DMS 273 (cell line): ENCODE data around the gene BCL10.

Experiments used
- DNase-seq: peaks from one replicate; lab custom pipeline; 2025; ENCODE audit not compliant: unreplicated experiment; lab: John Stamatoyannopoulos, UW

The BCL10 gene

DNA sequence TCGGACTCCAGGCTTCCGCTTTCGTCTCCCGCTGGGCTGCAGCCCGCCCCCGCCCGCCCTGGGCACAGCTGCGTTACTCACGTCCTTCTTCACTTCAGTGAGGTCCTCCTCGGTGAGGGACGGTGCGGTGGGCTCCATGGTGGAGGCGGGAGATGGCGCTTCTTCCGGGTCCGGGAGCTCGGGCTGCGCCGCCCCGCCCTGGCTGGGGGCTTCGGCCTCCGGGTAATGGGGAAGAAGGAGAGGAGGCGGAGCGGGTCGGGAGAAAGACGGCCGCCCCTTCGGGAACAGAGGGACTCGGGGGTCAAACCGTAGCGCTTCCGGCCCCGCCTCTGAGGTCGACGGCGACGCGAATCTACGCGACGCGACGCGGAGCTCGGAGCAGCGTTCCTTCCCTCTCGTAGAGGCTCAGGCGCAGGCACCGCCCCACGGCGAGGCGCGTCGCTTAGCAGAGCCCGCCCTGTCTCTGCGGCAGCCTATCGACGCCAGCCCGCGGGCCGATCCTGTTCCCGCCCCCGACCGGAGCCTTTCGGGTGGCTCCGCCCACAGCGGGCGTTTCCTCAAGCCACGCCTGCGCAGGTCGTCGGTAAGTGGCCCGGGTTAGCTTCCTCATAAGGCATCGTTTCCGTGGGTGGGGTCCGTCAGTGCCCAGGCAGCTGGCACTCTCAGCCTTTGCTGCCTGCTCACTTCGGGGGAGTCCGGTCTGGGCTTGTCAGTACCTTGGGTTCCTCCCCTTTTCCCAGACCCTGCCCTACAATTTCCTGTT, at the start of gene BCL10:
TSS of gene BCL10 (minus strand) at position 418 of the 763 bp plus-strand sequence. CDS start at position 138, 280 bp downstream.
- peak; percentile 99 for DNase-seq

DNA sequence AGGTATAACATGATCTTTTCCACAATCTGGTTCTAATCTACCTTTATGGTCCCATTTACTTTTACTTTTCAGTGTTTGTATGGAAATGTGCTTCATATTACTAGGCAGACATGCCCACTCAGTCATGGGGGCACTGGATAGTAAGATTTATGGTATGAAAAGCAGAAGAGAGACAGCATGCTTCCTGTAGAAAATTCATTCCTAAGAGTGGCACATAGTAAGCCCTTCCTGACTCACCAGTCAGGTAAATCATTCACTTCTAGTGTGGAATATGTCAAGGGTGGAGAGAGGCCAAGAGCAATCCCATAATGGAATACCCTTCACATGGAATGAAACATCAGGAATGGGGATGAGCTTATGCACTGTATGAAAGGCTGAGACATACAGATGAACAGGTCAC, 49.5 kb upstream of the BCL10 start:
- no peak for DNase-seq

DNA sequence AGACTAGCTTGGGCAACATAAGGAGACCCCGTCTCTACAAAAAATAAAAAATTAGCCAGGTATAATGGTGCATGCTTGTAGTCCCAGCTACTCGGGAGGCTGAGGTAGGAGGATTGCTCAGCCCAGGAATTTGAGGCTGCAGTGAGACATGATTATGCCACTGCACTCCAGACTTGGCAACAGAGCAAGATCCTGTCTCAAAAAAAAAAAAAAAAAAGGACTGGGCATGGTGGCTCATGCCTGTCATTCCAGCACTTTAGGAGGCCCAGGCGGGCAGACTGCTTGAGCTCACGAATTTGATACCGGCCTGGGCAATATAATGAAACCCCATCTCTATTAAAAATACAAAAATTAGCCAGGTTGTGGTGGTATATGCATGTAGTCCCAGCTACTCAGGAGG, 47.3 kb upstream of the BCL10 start:
- DNase-seq, result no peak

DNA sequence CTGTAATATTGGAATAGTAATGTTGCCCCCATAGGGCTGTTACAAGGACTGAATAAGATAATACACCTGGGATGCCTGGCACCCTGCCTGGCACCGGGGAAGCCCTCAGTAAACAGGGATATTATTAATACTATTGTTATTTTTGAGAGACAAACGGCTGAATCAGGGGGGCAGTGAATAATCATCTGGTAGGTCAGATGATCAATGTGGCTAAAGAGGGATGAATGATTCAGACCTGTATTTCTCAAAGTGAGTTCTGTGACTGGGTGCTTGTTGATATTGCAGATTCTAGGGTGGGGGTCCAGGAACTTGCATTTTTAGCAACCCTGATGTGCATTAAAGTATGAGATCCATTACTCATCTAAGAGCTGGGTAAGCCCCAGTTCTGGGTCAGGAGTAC, 46.2 kb upstream of the BCL10 start:
- no peak for DNase-seq

DNA sequence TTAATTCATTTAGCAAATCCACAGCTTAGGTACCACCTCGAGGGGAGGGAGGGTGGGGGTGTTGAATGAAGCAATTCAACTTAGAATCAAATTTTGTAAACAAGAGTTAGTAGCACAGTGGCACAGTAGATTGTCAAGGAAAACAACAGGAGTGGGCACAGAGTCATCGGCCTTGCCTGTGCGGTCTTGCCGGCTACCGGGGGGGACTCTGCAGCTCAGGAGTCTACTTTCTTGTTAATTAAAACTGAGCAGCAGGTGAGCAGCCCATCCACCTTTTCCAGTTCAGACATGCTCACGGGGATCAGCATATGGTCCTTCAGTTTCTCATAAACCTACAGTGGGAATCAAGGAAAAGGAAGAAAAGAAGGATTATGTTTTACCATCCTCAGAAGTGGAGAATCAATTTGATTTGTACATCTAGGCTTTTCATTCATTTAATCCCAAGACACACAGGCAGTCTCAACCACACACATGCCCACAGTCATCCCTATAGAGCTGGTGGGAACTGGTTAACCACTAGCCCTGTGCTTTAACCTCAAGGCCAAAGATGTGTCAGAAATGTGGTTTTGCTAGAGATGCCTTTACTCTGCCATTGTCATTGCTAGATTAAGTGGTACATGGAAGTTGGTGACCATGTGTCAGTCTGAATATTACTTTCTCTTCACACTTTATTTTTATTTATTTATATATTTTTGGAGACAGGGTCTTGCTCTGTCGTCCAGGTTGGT, 45.0 kb upstream of the BCL10 start:
- no peak for DNase-seq

DNA sequence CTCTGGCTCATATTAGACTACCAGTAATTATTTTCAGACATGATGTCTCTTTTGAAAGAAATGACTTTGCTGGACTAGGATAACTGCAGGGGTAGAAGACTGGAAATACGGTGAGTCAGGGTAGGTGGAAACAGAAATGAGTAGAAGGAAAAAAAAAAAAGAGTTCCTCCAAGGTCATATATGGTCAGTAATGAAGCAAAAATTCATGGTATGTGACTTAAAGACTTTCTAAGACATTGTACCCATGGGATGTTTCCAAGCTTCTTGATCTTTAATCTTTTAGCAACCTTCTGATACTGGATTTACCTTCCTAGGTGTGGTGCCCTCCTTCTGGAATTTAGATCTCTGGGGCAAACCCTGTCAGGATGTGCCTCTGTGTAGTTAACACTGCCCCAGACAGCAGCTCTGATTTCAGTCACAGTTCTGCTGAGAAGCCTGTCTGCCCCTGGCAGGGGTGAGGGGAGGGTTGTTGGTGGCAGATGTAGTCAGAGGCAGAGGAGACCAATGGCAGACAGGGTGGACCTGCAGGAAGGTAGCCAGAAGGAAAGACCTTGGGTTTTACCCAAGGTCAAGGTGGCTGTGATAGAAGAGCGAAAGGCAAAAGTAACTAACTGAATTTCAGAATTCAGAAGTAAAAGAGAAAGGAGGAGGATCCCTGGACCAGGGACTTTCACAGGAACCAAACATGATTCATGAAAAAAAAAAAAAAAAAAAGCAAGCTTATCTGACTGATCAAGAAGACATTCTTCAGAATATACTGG, 44.1 kb upstream of the BCL10 start:
- DNase-seq, result no peak

DNA sequence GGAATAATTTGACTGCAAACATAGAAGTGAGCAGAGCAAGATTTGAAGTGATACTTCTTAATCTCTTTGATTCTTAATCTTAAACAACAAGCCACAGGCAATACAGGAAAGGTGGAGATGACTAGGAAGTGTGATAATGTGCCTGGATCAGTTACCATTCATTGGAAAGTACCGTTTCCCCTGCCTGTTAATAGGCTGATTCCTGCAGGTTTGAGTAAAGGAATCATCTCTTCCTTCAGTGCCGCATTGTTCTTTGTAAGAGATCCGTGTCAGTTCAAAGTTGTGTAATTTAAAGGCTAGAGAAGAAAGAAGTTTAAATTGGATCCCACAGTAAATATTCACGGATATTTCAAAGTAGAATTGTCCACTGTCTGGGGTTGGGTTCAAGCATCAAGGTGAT, 43.5 kb upstream of the BCL10 start:
- no peak for DNase-seq

DNA sequence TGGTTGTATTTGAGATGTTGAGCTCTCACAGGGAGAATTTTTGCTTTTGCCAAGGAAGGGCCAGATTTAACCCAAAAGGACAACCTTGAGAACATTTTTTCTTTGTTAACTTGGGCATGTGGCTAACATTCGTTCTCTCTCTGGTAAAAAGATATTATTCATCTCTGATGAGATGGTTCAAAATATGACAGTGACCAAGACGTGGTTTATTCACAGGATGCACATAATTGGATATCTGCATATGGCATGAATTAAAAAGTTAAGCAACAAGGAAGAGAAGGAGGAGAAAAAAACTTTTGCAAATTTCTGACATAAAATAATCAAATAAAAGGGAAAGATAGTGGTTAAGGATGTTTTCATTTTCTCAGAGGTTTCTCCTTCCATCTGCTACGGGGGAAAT, 43.1 kb upstream of the BCL10 start:
- DNase-seq, result no peak

DNA sequence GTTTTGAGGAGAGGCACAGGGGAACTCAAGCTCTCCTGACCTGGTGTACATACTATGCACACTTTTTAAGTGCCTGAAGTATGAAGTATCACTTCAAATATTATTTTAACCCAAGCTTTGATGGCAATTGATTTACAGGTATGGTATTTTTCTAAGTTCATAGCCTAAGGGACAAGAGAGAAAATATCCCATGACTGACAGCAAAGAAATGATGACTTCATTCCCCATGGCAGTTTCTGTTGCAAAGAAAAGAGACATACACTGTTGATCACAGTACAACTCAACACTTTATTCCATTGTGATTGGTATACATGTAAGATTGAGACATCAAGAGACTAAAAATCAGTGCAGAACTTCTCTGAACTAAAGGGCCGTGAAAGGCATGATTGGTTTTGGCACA, 41.8 kb upstream of the BCL10 start:
- DNase-seq, result no peak

DNA sequence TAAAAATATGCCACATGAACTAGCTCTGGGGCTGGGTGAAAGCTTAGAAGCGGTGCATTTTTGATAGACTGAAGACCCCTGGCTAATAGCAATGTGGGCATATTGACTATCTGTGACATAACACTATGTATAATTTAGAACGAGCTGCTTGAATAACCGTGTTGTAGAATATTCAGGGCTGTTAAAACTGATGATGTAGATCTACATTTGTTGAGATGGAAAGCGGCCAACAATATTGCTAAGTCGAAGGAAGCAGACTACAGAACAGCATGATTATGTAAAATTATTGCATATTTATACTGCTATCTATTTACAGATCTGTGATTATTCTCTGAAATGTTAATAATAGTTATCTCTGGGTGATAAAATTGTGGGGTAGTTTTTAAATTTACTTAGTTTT, 41.1 kb upstream of the BCL10 start:
- no peak for DNase-seq

DNA sequence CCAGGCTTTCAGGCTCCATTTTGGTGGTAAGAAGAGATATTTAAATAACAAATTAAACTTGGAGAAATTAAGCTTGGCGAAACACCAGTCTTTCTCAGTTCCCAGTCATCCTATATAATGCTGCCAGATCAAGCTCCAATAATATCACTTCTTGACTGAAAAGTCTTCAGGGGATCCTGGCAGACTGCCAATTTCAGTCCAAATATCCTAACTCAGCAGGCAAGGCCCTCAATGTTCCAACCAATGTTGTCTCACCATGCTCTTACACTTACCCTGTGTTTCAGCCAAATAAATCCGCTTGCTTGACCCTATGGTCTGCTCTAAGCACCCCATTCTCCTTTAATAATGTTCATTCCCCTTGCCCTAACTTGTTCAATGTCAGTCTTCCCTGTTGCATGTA, 39.9 kb upstream of the BCL10 start:
- no peak for DNase-seq

DNA sequence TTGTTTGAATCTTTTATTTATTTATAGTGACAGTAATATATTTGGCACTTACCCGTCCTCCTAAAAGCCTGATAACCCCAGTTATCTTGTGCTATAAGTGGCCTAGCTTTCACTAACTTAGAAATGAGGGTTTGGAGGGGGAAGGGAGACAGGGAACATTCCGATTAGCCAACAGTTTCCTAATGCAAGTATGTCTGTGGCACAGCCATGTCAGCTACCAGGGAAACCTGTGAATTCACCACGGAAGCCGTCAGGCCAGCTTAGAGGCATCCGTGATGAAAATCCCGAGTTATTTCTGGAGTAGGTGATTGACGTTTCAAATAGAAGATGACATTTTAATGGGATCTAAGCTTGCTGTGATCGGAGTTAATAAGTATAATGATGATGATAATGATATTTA, 39.4 kb upstream of the BCL10 start:
- DNase-seq, result no peak

DNA sequence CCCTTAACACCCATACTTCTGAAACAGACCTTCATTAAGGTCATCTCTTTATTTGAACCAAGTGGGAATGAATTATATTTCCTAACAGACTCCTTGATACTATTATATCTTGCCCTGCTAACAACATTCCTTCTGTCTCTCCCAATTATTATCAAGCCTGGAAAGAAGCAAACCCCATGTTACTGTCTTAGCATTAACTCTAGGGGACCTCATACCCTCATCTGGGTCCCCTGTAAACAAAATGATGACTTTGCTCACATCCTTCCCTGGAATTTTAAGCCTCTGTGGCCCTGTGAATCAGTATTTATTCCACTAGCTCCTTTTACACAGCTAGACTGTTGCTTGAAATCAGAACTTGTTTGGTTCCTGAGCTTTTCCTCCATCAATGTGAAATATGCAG, 38.3 kb upstream of the BCL10 start:
- DNase-seq, result no peak

DNA sequence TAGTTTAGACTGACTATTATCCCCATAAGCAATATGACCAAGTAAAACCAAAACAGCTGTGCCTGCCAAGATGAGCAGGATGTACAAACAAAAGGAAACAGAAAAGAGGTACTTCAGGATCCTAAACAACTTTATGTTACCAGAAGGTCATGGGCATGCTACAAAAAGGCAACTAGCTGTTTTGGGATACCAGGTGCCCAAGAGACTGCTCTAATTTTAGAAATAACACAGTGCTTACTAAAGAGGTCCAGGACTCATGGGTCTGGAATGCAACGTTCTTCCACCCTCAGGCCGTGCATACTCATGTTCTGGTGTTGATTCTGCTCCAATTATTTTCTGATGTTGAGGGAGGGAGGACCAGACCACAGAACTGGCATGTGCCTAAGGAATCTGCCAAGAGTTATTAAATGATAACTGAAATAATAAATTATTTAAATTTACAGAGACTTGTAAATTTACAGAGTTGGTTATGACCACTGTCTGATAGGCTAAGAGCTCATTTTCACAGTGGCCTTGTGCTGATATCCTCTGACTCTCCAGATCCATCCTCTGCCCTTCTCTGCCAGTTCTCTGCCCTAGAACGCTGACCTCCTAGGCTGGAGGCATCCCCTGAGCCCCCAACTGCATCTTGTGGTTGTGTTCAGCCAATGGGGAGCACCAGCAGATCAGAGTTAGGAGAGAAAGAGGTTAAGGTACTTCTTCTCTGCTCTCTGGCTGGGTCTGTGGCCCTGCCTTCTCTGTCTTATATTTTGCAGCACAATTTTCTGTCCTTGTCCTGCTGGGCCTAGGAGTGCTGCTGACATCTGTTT, 37.7 kb upstream of the BCL10 start:
- DNase-seq, result no peak

DNA sequence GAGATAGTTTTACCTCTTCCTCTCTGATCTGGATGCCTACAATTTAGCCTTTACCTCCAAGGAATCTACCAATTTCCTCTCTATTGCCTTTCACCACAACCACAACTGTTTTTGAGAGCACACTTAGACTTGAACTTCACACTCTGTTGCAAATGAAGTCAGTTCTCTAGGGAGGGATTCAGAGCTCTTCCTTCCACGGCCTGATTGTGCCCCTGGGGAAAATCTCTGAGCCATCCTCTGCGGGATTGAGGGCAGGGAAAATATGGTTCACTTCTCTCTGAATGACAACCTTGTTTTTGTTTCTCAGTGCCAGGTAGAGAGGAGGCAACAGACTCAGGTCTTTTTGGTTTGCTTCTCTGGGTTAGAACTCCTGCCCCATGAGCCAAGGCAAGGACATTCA, 35.4 kb upstream of the BCL10 start:
- DNase-seq, result no peak

DNA sequence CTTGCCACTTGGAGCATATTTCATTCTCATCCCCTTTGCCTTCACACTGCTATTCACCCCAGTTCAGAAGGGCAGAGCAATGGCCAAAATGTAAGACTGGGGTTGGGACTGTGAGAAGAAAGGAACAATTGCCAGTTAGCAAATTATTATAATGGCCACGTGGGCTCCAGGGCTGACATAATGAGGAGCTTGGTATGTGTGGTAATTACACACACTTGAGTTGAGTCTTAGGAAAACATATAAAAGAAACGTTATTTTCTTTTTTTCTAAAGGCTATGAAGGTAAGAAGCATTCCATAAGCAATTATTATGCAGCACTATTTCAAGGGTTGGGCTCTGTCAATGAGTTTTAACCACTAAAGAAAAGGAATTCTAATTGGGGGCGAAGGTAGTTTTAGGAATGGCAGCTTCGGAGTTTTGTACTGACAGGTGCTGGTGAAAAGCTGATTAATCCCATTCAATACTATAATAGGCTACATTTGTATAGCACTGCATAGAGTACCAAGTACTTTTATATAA, 32.5 kb upstream of the BCL10 start:
- no peak for DNase-seq

DNA sequence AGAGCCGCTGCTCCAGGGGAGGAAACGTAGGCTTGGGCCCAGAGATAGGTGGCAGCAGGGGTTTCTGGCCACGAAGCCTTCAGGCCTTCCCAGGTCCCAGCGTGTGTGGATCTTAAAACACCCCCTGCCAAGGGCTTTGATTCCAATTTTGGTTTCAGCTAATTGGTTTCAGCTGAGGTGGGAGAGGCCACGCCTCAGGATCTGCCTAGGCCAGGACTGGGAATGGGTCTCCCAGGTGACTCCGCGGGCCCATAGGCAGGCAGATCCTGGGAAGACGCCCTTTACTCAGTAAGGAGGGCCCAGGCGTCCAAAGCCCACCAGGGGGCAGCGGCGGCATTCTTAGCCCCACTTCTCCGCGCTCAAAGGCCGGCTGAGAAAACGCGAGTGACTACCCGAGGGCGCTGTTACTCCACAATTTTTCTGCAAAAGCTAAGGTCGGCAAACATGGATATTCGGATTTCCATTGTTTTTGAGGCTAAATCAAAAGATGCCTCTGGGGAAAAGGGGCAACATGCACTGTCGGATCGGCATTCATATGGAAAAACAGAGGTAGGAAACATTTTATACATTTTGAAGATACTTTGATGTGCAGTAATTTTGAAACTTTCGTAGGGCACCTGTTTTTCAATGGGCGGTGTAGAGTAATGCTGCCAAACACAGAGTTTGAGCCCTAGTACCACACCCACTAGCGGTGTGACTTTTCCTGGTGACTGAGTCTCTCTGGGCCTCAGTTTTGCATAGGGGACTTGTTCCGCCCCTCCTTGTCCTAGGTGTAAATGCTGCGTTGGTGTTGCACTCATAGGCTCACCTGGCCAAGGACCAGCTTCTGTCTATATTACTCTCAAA, 31.8 kb upstream of the BCL10 start:
- peak; percentile 94 for DNase-seq

DNA sequence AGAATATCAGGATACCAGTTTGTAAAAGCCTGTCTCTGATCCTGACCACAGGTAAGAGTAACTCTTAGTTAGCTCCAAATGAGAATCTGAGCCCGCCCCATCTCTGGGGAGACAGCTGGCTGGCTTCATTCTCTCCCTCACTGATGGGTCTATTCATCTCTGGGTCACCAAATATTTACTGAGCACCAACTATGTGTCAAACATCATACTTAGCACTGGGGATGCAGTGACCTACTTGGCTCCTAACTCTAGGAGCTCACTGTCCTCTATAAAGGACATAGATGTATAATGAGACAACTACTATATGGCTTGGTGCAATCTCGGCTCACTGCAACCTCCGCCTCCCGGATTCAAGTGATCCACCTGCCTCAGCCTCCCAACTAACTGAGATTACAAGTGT, 29.8 kb upstream of the BCL10 start:
- DNase-seq, result no peak

DNA sequence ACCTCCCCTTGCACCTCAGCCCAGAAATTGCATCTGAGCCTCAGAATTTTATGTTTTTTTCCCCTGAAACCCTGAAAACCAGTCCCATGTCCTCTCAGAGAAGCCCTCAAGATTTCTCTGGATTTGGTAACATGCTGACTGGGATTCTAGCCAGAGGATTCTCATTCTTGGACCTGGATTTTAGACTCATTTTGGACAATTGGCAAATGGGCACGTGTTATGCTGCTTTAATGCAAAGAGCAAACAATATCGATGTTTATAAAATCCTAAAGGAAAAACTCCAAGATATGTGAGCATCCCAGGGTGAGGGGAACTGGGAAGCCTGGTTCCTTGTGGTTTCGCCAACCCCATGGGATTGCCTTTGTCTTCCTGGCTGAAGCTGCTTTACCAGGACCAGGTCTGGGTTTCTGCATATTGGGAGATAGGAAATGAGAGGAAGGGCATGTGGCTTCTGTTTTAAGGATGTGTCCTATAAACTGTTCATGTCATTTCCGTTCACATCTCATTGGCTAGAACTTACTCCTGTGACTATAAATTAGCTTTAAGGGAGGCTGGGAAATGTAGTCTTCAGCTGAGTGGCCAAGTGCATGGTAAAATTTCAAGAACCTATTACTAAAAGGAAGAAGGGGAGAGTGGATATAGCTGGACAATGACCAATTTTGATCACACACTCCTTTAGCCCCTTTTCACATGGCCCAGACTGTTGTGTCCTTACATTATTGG, 27.2 kb upstream of the BCL10 start:
- peak; percentile 19 for DNase-seq
